OCI-LY1 (cell line): ENCODE data around the gene PSPN.

Experiments used
- H2AFZ ChIP-seq: fragments of 200-600 bp; sonication (generic), shearing (Covaris generic); 2 replicates; pipeline ENCODE4 v1.6.0; 2014; ENCODE audit warnings: antibody characterized with exemption, mild to moderate bottlenecking, low read length
- H3F3A ChIP-seq: fragments of 200-600 bp; sonication (generic), shearing (Covaris generic); 2 replicates; pipeline ENCODE4 v1.6.0; 2014; ENCODE audit warnings: mild to moderate bottlenecking, antibody characterized with exemption, low read length, moderate library complexity; ENCODE audit not compliant: insufficient read depth
- H3K27ac ChIP-seq: fragments of 200-600 bp; sonication (generic); 2 replicates; pipeline ENCODE4 v1.5.1; 2014; ENCODE audit warnings: low read length, mixed run types, mild to moderate bottlenecking, low read depth; ENCODE audit not compliant: poor library complexity, severe bottlenecking
- H3K27me3 ChIP-seq: fragments of 200-600 bp; sonication (generic); 2 replicates; pipeline ENCODE4 v1.6.0; 2014; ENCODE audit warnings: antibody characterized with exemption, mild to moderate bottlenecking, low read length, moderate library complexity; ENCODE audit not compliant: insufficient read depth
- H3K36me3 ChIP-seq: fragments of 200-600 bp; sonication (generic); 2 replicates; pipeline ENCODE4 v1.6.1; 2014; ENCODE audit warnings: mild to moderate bottlenecking, antibody characterized with exemption, low read length, moderate library complexity, mixed read lengths; ENCODE audit not compliant: insufficient read depth
- H3K4me1 ChIP-seq: fragments of 200-600 bp; sonication (generic); 2 replicates; pipeline ENCODE4 v1.5.1; 2014; ENCODE audit warnings: mild to moderate bottlenecking, low read length, moderate library complexity; ENCODE audit not compliant: insufficient read depth, severe bottlenecking
- H3K4me2 ChIP-seq: fragments of 200-600 bp; sonication (generic), shearing (Covaris generic); 2 replicates; pipeline ENCODE4 v1.6.1; 2014; ENCODE audit warnings: low read length
- H3K4me3 ChIP-seq: fragments of 200-600 bp; sonication (generic); 2 replicates; pipeline ENCODE4 v1.5.1; 2014; ENCODE audit warnings: low read length, low read depth, mild to moderate bottlenecking, mixed read lengths; ENCODE audit not compliant: poor library complexity, severe bottlenecking
- H3K79me2 ChIP-seq: fragments of 200-600 bp; shearing (Covaris generic); 2 replicates; pipeline ENCODE4 v1.6.1; 2016; ENCODE audit warnings: mixed run types, low read length, mixed read lengths; ENCODE audit not compliant: insufficient read depth
- H3K9ac ChIP-seq: fragments of 200-600 bp; sonication (generic), shearing (Covaris generic); 2 replicates; pipeline ENCODE4 v1.6.1; 2014; ENCODE audit warnings: mild to moderate bottlenecking, low read length, mixed read lengths
- H3K9me2 ChIP-seq: fragments of 200-600 bp; sonication (generic), shearing (Covaris generic); 2 replicates; pipeline ENCODE4 v1.6.1; 2014; ENCODE audit warnings: low read depth, mild to moderate bottlenecking, low read length, mixed read lengths
- H3K9me3 ChIP-seq: fragments of 200-600 bp; shearing (Covaris generic); 2 replicates; pipeline ENCODE4 v1.6.1; 2014; ENCODE audit warnings: low read length, mixed read lengths
- H4K20me1 ChIP-seq: fragments of 200-600 bp; sonication (generic), shearing (Covaris generic); 2 replicates; pipeline ENCODE4 v1.6.0; 2016; ENCODE audit warnings: mild to moderate bottlenecking, low read length; ENCODE audit not compliant: insufficient read depth
- EZH2 ChIP-seq: fragments of 200-600 bp; sonication (generic), shearing (Covaris generic); IDR thresholded peaks from 2 replicates; pipeline ENCODE4 v1.8.0; 2017; ENCODE audit warnings: borderline replicate concordance, mixed run types, mild to moderate bottlenecking, antibody characterized with exemption, low read length, moderate library complexity, mixed read lengths
- TF ChIP-seq, protein P1 (sequence below): fragments of 200-600 bp; sonication (generic), shearing (Covaris generic); IDR thresholded peaks from 2 replicates; pipeline ENCODE4 v1.5.1; 2017; ENCODE audit warnings: mild to moderate bottlenecking, antibody characterized with exemption, low read length, moderate library complexity, mixed read lengths

Gene PSPN

GRCh38 chr19:6376512-6377190 is 918 bp upstream of the PSPN start:
- H4K20me1 ChIP-seq: no peaks in the 10 kb centered on the region
- no peak overlapping the region for H2AFZ ChIP-seq
- no peak overlapping the region for H3K4me3 ChIP-seq
- no peaks in the 10 kb centered on the region for H3K79me2 ChIP-seq
- peaks cover 14% of the 10 kb centered on the region for H3K4me1 ChIP-seq
- no peak overlapping the region for H3K9ac ChIP-seq
- H3K27me3 ChIP-seq: no peaks in the 10 kb centered on the region
- TF ChIP-seq, protein P1, sequence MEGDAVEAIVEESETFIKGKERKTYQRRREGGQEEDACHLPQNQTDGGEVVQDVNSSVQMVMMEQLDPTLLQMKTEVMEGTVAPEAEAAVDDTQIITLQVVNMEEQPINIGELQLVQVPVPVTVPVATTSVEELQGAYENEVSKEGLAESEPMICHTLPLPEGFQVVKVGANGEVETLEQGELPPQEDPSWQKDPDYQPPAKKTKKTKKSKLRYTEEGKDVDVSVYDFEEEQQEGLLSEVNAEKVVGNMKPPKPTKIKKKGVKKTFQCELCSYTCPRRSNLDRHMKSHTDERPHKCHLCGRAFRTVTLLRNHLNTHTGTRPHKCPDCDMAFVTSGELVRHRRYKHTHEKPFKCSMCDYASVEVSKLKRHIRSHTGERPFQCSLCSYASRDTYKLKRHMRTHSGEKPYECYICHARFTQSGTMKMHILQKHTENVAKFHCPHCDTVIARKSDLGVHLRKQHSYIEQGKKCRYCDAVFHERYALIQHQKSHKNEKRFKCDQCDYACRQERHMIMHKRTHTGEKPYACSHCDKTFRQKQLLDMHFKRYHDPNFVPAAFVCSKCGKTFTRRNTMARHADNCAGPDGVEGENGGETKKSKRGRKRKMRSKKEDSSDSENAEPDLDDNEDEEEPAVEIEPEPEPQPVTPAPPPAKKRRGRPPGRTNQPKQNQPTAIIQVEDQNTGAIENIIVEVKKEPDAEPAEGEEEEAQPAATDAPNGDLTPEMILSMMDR: no peak
- TF ChIP-seq EZH2: no peak
- peaks cover 36% of the 10 kb centered on the region for H3K36me3 ChIP-seq
- no peak overlapping the region for H3K4me2 ChIP-seq
- H3K27ac ChIP-seq: no peak overlapping the region
- H3K9me3 ChIP-seq: no peaks in the 10 kb centered on the region
- H3F3A ChIP-seq: no peaks in the 10 kb centered on the region
- no peaks in the 10 kb centered on the region for H3K9me2 ChIP-seq

GRCh38 chr19:6374711-6375410 is 872 bp downstream of the PSPN start:
- peaks cover 19% of the 10 kb centered on the region for H3K4me1 ChIP-seq
- H3K27me3 ChIP-seq: no peaks in the 10 kb centered on the region
- H3F3A ChIP-seq: no peaks in the 10 kb centered on the region
- no peak overlapping the region for H3K27ac ChIP-seq
- no peaks in the 10 kb centered on the region for H4K20me1 ChIP-seq
- no peaks in the 10 kb centered on the region for H3K79me2 ChIP-seq
- H3K4me3 ChIP-seq: no peak overlapping the region
- H3K36me3 ChIP-seq: peaks cover 18% of the 10 kb centered on the region
- no peaks in the 10 kb centered on the region for H3K9me3 ChIP-seq
- no peaks in the 10 kb centered on the region for H3K9me2 ChIP-seq
- no peak overlapping the region for H2AFZ ChIP-seq
- H3K9ac ChIP-seq: no peak overlapping the region
- TF ChIP-seq, protein P1: no peak
- TF ChIP-seq EZH2: no peak
- H3K4me2 ChIP-seq: no peak overlapping the region

DNA sequence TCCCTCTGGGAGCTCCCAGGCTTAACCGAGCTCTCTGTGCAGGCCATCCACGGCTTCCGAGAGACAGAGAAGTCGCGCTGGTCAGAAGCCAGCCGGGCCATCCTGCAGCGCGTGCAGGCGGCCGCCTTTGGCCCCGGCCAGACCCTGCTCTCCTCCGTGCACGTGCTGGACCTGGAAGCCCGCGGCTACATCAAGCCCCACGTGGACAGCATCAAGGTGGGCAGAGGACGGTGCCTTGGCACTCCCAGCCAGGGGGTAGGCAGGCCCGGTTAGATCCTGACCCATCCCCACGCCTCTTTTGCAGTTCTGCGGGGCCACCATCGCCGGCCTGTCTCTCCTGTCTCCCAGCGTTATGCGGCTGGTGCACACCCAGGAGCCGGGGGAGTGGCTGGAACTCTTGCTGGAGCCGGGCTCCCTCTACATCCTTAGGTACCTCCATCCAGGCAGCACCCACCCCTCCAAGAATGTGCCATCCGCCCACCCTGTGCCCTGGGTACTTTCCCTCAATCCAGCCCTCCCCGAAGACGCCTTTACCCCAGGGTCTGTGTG is 1.5 kb downstream of the PSPN start:
- Histone ChIP-seq H2AFZ (no peak overlapping the region), H3K36me3 (peaks cover 15% of the 10 kb centered on the region), H3K4me3 (peak overlapping the region; percentile 69), H3K4me2 (peak overlapping the region; percentile 78), H3K4me1 (peaks cover 19% of the 10 kb centered on the region), H4K20me1 (no peaks in the 10 kb centered on the region), H3F3A (no peaks in the 10 kb centered on the region), H3K9ac (peak overlapping the region; percentile 60; the same call in 1 of the 2 replicates), H3K27me3 (no peaks in the 10 kb centered on the region), H3K9me2 (no peaks in the 10 kb centered on the region), H3K27ac (peak overlapping the region; percentile 58), H3K9me3 (no peaks in the 10 kb centered on the region), H3K79me2 (no peaks in the 10 kb centered on the region)
- TF ChIP-seq, protein P1: no peak
- no peak for TF ChIP-seq EZH2
